Smooth muscle cell (in vitro differentiated cells): ENCODE results near the gene BCL2L2. TPM values are rescaled to one million over a fixed set of nuclear protein-coding genes. Genes with fewer than 3 reads are reported as not detected.
A peak's percentile ranks its signal among the peaks of the same experiment; 100 is the strongest.

ENCODE experiments used
- DNase-seq: peaks from one replicate; lab custom pipeline; 2025; ENCODE audit not compliant: unreplicated experiment; lab: John Stamatoyannopoulos, UW
- H2AFZ ChIP-seq: fragments of 200-600 bp; sonication (generic); 2 replicates; pipeline ENCODE4 v1.6.0; 2016; ENCODE audit warnings: antibody characterized with exemption, low read depth, mild to moderate bottlenecking
- H3F3A ChIP-seq: fragments of 200-600 bp; sonication (generic); 2 replicates; pipeline ENCODE4 v1.6.0; 2017; ENCODE audit warnings: antibody characterized with exemption, low read depth
- H3K27ac ChIP-seq: fragments of 200-600 bp; sonication (generic); 2 replicates; pipeline ENCODE4 v1.5.1; 2016; ENCODE audit warnings: low read depth, mild to moderate bottlenecking
- H3K27me3 ChIP-seq: fragments of 200-600 bp; sonication (generic); 2 replicates; pipeline ENCODE4 v1.6.1; 2016; ENCODE audit warnings: low read depth, mild to moderate bottlenecking
- H3K36me3 ChIP-seq: fragments of 200-600 bp; sonication (generic); 2 replicates; pipeline ENCODE4 v1.5.1; 2016; ENCODE audit warnings: low read depth
- H3K4me1 ChIP-seq: fragments of 200-600 bp; sonication (generic); 2 replicates; pipeline ENCODE4 v1.5.1; 2016; ENCODE audit warnings: low read depth
- H3K4me2 ChIP-seq: fragments of 200-600 bp; sonication (generic); 2 replicates; pipeline ENCODE4 v1.6.0; 2016; ENCODE audit warnings: mild to moderate bottlenecking
- H3K4me3 ChIP-seq: fragments of 200-600 bp; sonication (generic); 2 replicates; pipeline ENCODE4 v1.5.1; 2016; ENCODE audit warnings: mild to moderate bottlenecking
- H3K79me2 ChIP-seq: fragments of 200-600 bp; sonication (generic); 2 replicates; pipeline ENCODE4 v1.6.0; 2016; ENCODE audit warnings: low read depth, mild to moderate bottlenecking
- H3K9ac ChIP-seq: fragments of 200-600 bp; sonication (generic); 2 replicates; pipeline ENCODE4 v1.6.0; 2016; ENCODE audit warnings: low read depth
- H3K9me3 ChIP-seq: fragments of 200-600 bp; sonication (generic); replicated peaks from 2 replicates; pipeline ENCODE4 v1.5.1; 2016; ENCODE audit warnings: low read depth
- H4K20me1 ChIP-seq: fragments of 200-600 bp; sonication (generic); 2 replicates; pipeline ENCODE4 v1.6.0; 2016; ENCODE audit warnings: low read depth
- WGBS: methylation state at CpG from one replicate; pipeline ENCODE4 v1.1.7; 2016; ENCODE audit warnings: low lambda C conversion rate; 5-methylcytosine and 5-hydroxymethylcytosine counted together
- polyA plus RNA-seq: library from polyadenylated mRNA; unstranded; fragments of >200 nt; fragmentation: Nextera tagmentation; extraction: Ambion mirVana; gene quantifications from 2 replicates; pipeline ENCODE4 v1.2.1, GENCODE V29; 2016
- total RNA-seq: library from RNA; depleted of rRNA; stranded (reverse); fragments of >200 nt; gene quantifications from 2 replicates; pipeline ENCODE4 v1.2.3, GENCODE V29; 2014
- TF ChIP-seq, protein P1 (sequence below): fragments of 200-600 bp; sonication (generic); IDR thresholded peaks from 2 replicates; pipeline ENCODE4 v1.5.1; 2017; ENCODE audit warnings: borderline replicate concordance, mild to moderate bottlenecking, antibody characterized with exemption; ENCODE audit not compliant: insufficient read depth, poor library complexity, severe bottlenecking

BCL2L2 gene
- total and polyA plus RNA-seq, 2 experiments from 2014 or later = 1.6 to 11.7 TPM

DNA sequence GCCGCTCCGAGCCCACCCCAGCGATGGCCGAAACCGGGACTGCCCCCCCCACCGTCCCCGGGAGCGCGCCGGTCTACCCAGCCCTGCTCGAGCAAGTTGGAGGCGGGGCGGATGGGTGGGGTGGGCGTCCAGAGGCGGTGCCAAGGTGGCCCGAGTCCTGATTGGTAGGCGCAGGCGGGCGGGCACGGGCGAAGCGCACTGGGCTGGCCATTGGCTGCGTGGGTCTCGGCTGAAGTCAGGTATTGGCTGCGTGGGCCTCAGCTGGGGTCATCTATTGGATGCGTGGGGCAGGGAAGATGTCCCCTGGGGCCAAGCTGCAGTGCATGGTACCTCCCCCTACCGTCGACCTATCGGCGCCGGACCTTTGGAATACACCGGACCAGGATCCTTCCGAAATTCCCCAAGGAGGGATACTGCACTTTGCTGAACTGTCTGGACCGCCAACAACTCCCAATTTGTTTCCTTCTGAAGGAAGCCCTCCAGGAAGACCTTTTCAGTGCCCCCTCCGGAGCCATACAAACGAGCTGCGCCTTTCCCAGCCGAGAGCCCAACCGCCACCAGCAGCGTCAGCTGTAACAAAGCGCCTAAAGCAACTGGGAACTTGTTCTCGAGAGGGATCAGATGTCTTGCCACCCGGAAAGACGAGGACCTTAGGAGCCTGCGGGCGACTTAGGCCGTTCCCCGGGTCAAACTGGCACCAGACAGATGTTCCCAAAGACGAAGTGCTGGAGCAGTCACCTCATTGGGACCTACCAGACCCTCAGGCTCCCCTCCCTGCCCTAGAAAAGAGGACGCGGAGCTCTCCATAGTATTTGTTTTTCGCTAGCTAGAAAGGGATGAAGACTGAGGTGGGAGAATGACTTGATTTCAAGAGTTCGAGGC, 20.4 kb upstream of the BCL2L2 start, which contains the start of gene HOMEZ:
TSS of gene HOMEZ (minus strand) at position 113 of the 882 bp plus-strand sequence. CDS start 180 bp downstream, outside the sequence.
- peak; percentile 93 for DNase-seq
- H2AFZ ChIP-seq = peak within 1 kb of the TSS; percentile 83
- H3K4me2 ChIP-seq = peak within 1 kb of the TSS; percentile 87
- H3K4me1 ChIP-seq = peaks cover 10% of the 10 kb centered on the region
- H3K27me3 ChIP-seq = no peaks in the 10 kb centered on the region
- H3K79me2 ChIP-seq = peaks cover 16% of the 10 kb centered on the region
- TF ChIP-seq, protein P1, sequence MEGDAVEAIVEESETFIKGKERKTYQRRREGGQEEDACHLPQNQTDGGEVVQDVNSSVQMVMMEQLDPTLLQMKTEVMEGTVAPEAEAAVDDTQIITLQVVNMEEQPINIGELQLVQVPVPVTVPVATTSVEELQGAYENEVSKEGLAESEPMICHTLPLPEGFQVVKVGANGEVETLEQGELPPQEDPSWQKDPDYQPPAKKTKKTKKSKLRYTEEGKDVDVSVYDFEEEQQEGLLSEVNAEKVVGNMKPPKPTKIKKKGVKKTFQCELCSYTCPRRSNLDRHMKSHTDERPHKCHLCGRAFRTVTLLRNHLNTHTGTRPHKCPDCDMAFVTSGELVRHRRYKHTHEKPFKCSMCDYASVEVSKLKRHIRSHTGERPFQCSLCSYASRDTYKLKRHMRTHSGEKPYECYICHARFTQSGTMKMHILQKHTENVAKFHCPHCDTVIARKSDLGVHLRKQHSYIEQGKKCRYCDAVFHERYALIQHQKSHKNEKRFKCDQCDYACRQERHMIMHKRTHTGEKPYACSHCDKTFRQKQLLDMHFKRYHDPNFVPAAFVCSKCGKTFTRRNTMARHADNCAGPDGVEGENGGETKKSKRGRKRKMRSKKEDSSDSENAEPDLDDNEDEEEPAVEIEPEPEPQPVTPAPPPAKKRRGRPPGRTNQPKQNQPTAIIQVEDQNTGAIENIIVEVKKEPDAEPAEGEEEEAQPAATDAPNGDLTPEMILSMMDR = no peak
- 2% methylated on average over 46 of the region's 53 CpGs for WGBS
- H3F3A ChIP-seq = no peaks in the 10 kb centered on the region
- no peaks in the 10 kb centered on the region for H3K9me3 ChIP-seq
- H3K4me3 ChIP-seq = peak within 1 kb of the TSS; percentile 72
- H4K20me1 ChIP-seq = peaks cover under 1% of the 10 kb centered on the region
- H3K27ac ChIP-seq = peak within 1 kb of the TSS; percentile 69
- H3K36me3 ChIP-seq = no peaks in the 10 kb centered on the region
- H3K9ac ChIP-seq = peak within 1 kb of the TSS; percentile 76

DNA sequence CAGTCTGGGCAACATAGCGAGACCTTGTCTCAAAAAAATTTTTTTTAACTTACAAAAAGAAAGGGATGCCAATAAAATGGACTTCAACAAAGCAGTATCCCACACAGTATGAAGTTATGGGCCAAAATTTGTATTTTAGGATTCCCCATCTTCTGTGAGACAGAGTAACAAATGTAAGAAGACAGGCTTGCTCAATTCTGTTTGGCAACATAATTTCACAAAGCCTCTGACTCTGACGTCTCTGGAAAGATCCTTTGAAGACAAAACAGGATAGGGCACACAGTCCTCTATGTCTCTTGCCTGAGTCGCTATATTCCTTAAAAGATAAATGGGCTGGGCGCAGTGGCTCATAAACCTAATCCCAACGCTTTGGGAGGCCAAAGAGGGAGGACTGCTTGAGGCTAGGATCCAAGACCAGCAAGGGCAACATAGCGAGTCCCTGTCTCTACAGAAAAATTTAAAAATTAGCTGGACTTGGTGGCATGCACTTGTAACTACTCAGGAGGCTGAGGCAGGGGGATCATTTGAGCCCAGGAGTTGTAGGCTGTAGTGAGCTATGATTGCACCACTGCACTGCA, 19.6 kb upstream of the BCL2L2 start:
- Histone ChIP-seq H3K4me1 (peaks cover 10% of the 10 kb centered on the region), H3K4me2 (peak overlapping the region; percentile 87), H2AFZ (peak overlapping the region; percentile 83), H4K20me1 (no peaks in the 10 kb centered on the region), H3K9ac (peak overlapping the region; percentile 44), H3K4me3 (peak overlapping the region; percentile 72), H3K27me3 (no peaks in the 10 kb centered on the region), H3K79me2 (peaks cover 16% of the 10 kb centered on the region), H3F3A (no peaks in the 10 kb centered on the region), H3K36me3 (no peaks in the 10 kb centered on the region), H3K9me3 (no peaks in the 10 kb centered on the region), H3K27ac (peak overlapping the region; percentile 69)
- 58% methylated on average over 6 of the region's 6 CpGs for WGBS
- no peak for DNase-seq
- TF ChIP-seq, protein P1 = no peak

DNA sequence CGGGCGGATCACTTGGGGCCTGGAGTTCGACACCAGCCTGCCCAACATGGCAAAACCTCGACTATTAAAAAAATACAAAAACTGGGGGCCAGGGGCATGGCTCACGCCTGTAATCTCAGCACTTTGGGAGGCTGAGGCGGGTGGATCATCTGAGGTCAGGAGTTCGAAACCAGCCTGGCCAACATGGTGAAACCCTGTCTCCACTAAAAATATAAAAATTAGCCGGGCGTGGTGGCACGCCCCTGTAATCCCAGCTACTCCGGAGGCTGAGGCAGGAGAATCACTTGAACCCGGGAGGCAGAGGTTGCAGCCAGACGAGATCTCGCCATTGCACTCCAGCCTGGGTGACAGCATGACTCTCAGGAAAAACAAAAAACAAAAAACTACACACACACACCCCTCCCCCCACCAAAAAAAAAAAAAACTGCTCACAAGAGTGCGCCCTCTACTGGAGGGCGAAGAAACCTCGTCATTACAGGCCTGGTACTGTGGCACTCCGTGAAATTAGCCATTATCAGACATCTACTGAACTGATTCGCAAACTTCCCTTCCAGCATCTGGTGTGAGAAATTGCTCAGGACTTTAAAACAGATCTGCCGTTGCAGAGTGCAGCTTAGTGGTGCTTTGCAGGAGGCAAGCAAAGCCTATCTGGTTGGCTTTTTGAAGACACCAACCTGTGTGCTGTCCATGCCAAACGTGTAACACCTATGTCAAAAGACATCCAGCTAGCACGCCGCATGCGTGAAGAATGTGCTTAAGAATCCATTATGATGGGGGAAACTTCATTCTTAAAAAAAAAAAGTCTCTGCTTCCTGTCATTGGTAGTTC, 11.7 kb upstream of the BCL2L2 start:
- Histone ChIP-seq H3K79me2 (no peaks in the 10 kb centered on the region), H4K20me1 (no peaks in the 10 kb centered on the region), H3K27me3 (no peaks in the 10 kb centered on the region), H3K4me1 (no peaks in the 10 kb centered on the region), H3K9ac (no peak overlapping the region), H3F3A (no peaks in the 10 kb centered on the region), H3K4me3 (no peak overlapping the region), H3K27ac (no peak overlapping the region), H3K9me3 (no peaks in the 10 kb centered on the region), H3K4me2 (no peak overlapping the region), H3K36me3 (no peaks in the 10 kb centered on the region), H2AFZ (no peak overlapping the region)
- TF ChIP-seq, protein P1 = peak; percentile 91
- no peak for DNase-seq
- WGBS = 47% methylated on average over 23 of the region's 24 CpGs
